NCI-H1694 (cell line): ENCODE data around the gene SMAD3.

Experiments used
- DNase-seq: peaks from one replicate; lab custom pipeline; 2025; lab: John Stamatoyannopoulos, UW

Gene SMAD3

DNA sequence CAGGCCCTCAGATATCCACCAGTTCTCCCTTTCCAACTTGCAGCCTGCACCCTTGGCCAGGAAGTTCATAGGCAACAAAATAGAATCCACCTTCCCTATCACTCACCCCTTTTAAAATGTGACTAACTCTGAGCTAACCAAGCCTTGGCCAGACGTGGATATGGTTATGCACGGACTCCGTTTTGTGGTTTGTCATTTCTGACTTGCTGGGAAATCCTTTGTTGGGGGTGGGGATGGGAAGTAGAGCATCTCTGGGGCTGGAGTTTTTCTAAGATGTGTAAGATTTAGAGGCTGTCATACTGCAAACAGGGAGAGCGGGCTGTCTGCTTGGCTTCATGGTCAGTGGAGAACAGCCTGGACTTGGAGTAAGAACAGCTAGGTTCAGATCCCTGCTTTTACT is 62.6 kb downstream of the SMAD3 start:
- DNase-seq, result no peak

DNA sequence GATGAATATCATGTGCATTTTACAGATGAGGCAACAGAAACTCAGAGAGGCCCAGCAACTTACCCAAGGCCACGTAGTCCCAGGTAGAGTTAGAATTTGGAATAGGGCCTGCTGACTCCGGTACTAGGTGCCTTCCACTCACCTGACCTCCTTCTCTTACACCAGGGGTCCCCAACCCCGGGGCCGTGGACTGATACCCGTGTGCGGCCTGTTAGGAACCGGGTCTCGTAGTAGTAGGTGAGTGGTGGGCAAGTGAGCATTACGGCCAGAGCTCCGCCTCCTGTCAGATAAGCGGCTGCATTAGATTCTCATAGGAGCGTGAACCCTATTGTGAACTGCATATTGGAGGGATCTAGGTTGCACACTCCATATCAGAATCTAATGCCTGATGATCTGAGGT is 64.8 kb downstream of the SMAD3 start:
- no peak for DNase-seq

DNA sequence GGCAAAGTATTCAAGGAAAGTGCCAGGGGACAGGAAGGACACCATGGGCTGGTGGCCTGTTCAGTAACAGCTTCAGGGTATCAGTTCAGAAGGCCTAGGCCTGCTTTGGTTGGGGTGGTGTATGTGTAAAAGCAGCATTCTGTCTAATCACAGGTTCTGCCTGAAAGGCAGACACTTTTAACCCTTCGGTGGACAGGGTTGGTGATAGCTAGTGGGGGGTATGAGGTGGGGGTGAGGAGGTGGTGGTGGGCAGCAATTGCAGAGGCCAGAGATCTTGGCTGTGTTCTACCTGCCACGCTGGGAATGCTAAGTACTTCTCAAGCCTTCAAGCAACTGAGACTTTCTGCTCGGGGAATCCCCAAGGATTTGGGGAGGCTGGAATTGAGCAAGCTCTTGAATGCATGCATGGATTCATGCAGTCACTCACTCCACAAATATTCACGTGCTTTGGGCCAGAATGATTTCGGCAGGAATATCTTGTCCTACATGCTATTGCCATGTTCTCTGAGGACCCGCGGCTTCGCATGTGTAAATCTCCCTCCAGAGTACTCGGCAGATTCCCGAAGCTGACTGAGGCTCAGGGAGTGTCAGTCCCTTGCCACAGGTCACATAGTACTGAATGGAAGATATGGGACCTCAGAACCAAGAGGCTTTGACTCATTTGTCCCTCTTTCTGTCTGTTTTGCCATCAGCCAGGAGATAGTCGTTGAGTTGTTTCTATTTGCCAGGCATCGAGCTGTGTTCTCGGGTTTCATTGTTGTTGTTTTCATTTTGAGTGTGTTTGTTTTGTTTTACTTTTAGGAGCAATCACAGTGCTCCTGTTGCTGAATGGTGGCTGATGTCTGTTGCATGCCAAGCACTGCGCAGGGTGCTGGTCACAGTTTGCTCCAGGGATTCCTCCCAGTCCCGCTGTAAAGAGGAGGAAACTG is 65.5 kb downstream of the SMAD3 start:
- DNase-seq, result no peak

DNA sequence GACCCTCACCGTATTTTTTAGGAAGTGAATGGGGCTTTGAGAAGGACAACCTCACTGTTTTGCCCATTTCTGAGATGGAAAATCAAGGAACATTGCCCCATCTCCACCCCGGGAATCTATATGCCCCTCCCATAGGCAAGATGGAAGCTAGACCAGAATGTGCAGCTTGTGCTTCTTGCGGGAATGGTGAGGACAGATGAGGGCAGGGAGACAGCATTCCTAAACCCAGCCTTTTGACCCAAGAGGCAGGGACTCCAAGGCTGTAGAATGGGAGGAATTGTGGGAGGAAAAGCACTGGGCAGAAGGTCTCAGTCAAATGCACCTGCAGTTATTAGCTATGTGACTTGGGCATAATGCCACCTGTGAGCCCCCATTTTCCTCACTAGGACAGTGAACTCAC is 66.9 kb downstream of the SMAD3 start:
- DNase-seq, result no peak

DNA sequence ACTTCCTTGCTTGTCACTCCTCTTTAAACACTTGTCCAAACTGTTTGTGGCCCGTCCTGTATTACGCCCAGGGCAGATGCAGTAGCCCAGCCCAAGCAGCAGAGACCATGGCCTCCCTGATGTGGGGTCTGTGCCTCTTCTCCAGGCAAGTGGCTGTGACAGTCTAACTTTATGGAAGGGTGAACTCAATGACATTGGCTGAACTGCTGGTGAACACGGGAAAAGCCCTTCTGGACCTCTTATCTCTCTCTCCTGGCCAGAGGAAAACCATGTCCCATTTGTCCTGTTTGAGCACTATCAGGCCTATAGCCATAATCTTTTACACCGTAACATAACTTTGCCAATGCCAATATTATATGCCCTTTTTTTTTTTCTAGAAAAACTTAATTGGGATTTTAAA is 67.6 kb downstream of the SMAD3 start:
- DNase-seq, result no peak

DNA sequence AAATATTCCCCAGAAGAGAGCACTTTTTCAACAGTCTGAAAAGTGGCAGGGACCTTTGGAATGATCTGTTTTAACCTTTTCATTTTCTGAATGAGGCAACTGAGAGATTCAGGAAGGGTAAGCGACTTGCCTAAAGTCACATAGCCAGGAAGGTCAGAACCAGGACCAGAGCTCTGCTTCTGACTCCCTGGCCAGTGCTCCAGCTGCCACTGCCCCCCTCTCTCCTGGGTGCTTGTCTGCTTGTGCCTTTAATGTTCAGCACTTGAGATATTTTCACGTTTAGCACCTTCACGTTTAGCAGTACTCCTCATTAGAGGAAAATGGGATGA is 68.3 kb downstream of the SMAD3 start:
- DNase-seq, result no peak

DNA sequence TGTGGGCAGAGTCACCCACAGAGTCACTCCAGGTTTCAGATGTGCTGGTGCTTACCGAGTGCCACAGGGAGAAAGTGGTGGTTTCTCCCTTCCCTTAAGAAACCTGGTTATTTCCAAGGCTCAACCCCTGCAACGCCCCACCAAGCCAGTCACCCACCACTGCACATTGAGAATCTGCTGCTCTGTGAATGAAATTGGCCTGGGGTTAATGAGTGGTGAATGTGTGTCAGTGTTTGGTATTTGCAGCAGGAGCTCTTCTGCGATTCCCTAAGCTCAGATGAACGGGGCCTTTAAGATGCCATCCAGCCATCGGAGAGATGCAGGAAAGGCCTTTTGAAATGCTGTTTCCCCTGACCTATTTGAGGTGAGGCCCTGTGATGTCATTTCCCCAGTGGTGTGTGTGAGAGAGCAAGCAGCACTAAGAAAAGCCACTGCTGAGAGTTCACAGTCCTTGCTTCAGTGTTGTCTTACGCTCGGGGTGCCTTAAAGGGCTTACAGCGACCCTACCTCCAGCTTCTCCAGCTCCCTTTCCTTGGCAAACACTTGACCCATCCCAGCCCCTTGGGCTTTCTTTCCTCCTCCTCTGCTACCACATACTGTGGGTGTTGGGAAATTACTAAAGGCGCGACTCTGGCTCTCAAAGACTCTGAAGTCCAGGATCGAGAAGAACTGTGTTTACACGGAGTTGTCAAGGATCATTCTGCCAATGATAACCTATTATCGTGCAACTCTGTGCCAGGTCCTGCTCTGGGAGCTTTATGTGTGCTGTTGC is 68.9 kb downstream of the SMAD3 start:
- no peak for DNase-seq

DNA sequence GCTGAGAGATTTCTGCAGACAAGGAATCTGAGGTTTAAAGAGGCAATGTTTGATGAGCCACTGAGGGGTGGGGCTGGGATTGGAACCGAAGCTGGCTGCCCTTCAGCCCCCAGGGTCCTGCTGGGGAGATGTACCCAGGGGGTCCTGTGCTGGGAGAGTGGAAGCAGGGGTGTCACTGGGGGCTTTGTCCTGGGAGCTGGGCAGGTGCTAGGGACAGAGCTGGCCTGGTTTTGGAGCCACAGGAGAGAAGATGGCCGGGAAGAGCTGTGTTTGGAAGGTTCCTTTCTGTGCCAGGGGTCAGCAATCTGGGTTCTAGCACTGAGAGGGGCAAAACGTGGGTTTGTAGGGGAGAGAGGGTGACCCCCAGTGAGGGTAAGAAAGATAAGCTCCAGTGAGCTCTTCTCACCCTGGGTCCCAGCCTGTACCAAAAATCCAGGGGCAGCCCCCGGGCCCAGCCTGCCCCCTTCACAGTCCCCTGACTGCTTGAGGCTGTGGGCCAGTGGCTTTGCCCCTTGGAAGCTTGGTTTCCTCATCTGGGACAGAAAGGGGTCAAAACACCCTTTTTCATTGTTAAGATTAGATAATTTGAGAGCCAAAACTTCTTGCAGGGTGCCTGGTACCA is 69.6 kb downstream of the SMAD3 start:
- DNase-seq, result no peak

DNA sequence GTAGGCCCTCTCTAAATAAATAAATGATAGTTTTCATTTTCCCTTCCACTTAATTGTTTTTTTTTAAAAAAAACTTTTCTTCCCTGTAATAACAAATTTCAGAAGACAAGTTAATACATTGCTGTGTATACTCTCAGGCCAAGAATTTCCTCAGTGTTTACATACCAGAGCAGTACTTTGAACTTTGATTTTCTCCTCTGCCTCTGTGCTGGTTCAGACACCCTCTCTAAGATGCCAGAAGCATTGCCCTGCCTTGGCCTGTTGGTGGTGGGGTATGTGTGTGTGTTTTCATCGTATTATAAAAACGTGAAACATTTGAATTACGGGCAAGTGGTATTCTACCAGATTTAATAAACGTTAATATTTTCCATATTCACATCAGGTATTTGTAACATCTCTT is 70.1 kb downstream of the SMAD3 start:
- no peak for DNase-seq

DNA sequence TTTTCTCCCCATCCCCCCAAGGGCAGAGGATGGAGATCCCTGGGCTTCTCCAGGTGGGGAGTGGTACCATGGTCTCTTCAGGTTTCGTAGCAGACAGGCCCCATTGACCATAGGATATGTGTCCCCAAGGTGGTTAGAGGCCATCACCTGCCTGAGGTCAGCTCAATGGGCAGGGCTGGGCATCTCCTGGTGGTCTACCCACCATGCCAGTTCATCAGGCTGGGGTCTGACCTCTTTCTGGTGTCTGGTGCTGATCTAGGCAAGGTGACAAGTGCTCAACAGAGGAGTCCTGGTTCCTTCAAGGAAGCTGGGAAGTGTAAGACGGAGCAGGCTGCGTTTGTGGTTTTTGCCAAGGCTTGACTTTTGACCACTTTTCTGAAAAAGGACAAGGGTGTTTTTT is 71.4 kb downstream of the SMAD3 start:
- no peak for DNase-seq

DNA sequence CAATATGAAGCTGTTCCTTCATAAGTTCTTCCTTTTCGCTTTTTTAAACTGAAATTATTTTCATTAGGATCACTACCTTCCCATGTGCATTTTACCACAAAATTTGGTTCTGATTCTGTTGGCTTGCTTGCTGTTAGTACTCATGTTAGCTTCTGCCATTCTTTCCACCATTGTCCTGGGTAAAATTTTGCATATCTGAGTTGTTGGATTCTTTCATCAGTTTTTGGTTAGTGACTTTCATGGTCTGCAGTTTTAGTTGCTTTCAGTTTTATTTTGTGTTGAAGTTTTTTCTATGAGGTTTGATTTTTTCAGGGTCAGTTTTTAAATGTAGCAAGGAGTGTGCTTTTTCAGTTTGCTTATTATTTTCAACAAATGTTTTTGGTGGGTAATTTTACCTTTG is 71.9 kb downstream of the SMAD3 start:
- no peak for DNase-seq

DNA sequence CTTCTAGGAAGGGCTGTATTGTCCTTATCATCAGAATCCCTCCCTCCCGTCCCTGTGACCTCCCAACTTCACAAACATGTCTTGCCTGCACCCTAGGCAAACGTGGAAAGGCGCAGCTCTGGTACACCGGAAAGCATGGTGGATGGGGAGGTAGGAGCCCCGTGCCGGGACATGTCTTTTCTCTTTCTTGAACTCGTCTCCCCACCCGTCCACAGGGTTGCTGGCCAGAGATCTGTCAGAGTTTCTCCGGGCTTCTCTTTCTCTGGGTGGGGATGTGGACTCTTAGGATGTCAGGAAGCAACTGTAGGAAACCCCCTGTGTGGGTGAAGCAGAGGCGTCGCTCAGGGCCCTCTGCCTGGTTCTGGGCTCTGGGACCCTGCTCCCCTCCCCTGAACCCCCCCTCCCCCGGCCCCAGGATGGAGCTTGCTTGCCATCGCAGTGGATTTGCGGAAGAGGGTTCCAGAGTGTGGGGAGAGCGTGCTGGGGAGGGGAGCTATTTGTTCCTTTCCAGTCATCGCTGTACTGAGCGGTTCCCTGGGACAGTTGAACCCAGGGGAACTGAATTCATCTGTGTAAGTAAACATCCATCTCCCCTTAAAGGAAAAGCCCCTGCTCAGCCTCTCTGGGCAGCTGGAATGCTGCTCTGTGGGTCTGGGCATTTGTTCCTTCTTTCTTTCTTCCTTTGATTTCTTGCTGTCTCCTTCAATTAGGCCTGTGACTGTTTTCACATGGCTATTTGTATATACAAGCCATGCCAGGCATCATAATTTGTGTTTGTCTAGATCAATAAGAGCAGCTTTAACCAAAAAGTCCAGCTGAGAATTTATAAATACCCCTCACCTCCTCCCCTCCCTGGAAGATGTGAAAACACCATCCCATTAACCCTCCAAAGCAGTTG is 72.8 kb downstream of the SMAD3 start:
- DNase-seq, result no peak

DNA sequence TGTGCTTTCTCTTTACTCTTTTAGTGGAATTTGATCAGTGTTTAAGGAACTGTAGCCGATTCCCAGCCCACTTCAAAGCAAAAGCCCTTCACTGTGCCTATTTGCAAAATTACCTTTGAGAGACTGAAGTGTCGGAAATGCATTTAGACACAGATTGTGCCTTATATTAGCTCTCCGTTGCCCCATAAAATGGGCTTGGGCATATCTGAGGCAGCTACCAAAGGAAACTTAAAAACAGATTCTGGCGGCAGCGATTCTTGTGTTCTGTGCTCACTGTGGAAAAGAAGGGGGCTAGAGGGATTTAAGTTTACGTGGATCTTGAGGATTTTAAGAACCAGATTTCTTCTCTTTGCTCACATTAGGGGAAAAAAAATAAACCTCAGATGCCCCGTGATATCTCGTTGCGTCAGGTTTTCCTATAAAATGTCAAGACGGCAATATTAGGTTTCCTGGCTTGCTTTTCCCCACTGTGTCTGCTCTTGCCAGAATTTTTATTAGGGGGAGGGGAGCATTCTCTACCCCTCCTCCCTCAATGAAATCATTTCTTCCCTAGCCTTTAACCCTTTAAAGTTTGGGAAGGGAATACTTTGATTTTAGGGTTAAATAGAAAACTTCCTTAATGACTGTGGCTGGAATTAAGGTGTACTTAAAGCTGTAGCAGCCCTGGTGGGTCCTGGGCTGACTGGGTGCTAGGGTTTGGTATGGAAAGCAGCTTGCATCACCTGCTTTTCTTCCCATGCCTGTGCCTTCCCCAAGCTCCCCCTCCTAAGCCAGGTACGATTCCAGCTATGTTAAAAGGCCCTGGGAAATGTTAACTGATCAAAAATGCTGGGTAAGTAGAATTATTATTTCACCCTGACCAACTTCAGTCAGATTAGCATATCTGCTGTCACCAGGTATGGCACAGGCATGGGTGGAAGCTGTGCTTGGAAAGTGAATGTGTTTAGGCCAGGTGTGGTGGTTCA is 73.8 kb downstream of the SMAD3 start:
- DNase-seq, result no peak

DNA sequence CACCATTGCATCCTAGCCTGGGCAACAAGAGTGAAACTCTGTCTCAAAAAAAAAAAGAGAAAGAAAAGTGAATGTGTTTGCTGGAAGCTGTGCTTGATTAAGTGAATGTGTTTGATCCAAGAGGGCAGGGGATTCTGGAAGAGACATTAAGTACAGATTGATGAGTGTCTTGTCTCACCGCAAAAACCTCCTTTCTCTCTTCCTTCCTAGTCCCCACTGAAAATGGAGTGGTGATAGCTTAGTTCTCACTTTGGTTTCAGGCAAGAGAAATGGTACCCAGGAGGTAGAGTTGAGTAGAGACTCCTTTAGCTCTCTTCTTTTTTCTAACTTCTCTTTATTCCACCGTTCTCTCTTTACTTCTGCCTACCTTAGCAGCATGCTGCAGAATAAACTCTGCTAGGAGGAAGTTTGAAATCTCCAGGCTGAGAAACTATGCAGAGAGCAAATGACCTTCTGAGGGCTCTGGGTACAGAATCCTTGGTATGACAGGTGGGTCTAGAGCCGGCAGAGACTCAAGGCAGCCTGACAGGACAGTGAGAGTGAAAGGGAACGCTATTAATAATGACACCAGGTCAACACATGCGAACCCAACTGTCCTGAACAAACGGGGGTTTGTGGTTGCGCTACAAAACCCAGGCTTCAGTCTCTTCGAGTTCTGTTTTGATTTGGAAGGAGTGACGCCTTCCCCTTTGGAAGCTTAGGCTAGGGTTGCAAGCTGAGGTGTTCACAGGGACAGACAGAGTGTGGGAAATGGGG is 74.9 kb downstream of the SMAD3 start:
- no peak for DNase-seq

DNA sequence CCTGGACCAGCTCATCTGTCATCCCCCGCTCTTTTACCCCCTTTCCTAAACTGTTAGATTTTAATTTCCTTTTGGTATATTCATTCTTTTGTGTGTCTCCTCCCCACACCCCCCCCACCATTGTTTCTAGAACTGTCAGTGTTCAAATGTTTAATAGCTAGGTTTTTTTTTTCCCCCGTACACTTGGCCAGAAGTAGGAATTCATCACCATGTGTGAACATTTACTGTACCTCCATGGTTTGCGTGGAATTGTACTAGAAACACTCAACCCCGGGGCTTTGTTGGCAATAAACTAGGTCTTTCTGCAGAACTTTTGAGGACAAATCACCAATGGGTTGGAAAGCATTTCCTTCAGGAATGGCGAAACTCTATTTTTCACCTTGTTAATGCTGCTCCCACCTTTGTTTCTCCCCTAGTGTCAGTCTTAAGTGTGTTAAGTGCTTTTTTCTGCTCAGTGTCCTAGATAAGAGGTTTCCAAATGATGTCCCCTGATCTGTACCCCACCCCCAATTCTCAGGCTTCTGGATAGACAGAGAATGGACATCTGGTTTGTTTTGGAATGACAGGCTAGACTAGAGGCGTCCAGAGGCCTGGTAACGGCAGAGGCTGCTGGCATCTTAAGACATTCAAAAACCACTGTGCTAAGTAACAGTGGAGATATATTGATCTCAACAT is 76.8 kb downstream of the SMAD3 start:
- DNase-seq, result no peak

DNA sequence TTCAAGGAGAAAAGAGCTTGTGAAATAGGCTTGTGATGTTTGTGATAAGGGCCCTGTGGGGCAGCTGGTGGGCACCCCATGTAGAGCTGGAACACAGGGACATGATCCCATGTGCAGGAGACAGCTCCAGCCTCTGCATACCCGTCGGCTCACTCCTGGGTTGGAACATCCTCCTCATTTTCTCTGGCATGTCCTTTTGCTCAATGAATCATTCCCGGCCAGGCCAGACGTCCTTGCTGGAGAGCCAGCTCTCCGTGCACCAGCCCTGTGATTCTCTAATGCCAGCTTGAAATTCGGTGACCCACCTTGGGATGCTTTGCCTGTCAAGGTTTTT is 77.3 kb downstream of the SMAD3 start:
- no peak for DNase-seq

DNA sequence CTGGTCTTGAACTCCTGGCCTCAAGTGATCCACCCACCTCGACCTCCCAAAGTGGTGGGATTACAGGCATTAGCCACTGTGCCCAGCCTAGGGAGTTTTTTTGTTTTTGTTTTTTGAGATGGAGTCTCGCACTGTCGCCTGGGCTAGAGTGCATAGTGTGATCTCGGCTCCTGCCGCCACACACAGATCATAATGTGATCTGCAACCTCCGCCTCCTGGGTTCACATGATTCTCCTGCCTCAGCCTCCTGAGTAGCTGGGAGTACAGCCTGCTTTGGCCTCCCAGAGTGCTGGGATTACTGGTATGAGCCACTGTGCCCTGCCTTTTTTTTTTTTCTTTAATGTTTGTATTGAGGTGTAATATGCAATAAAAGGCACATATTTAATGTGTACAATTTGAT is 78.2 kb downstream of the SMAD3 start:
- DNase-seq, result no peak

DNA sequence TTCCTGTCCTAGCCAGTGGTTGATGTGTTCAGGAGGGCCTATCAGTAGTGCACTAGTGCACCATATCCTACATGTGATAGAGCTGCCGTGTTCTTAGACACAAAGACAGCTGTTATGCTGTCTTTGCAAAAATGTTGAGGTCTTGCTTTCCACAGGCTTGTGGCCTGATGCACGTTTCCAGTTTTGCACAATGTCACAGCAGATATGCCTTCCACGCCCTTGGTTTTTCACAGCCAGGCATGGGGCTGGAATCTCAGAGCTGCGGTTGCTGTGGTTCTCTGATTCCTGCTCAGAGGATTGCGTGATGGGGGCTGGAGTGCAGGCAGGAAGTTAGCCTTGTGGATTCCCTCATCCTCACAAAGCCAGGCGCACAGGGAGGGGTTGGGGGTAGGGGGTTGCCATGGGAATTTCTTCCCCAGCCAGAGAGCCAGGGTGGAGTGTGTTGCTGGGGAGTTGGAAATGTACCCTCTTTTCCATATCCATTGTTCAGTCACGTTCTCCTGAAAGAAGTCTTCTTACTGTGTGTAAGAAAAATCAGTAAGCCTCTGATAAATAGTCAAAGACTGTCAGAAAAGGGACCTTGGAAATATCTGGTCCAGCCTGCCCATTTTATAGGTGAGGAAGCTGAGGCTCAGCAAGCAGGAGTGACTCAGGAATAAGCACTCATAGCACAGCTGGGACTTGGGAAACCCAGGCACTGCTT is 79.4 kb downstream of the SMAD3 start:
- DNase-seq, result no peak

DNA sequence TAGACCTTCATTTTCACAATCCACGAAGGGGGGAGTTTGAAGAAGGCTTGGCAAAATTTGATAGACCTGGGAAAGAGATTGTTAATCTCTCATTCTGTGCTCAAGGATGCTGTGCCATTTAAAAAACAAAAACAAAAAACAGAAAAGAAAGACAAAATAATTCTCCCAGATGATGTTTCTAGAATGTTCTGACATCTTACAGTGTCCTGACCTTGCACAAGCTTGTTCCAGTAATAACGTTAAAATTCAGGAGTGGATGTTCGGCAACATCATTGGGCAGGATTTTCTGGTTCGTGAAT is 79.9 kb downstream of the SMAD3 start:
- no peak for DNase-seq
